Mesendoderm (in vitro differentiated cells): ENCODE data around the gene TGFBR2.

ENCODE experiments used
- DNase-seq: peaks from one replicate; pipeline ENCODE4 v3.0.0; 2013
- H2AK5ac ChIP-seq: 2 replicates; pipeline ENCODE4 v1.6.1; 2013; ENCODE audit warnings: low read length, inconsistent platforms
- H2BK120ac ChIP-seq: 2 replicates; pipeline ENCODE4 v1.6.1; 2013; ENCODE audit warnings: low read depth, mild to moderate bottlenecking, low read length, moderate library complexity, mixed read lengths
- H2BK15ac ChIP-seq: replicated peaks from 2 replicates; pipeline ENCODE4 v1.6.1; 2013; ENCODE audit warnings: low read depth, mild to moderate bottlenecking, moderate library complexity
- H2BK5ac ChIP-seq: 2 replicates; pipeline ENCODE4 v1.6.1; 2013; ENCODE audit warnings: low read length, inconsistent platforms
- H3K18ac ChIP-seq: 2 replicates; pipeline ENCODE4 v1.6.1; 2013; ENCODE audit warnings: mild to moderate bottlenecking, low read length, mixed read lengths
- H3K23ac ChIP-seq: one replicate; pipeline ENCODE4 v1.6.1; 2013; ENCODE audit warnings: low read length
- H3K27ac ChIP-seq: 2 replicates; pipeline ENCODE4 v1.5.1; 2013; ENCODE audit warnings: low read depth, mild to moderate bottlenecking, inconsistent platforms, low read length, moderate library complexity
- H3K27me3 ChIP-seq: 2 replicates; pipeline ENCODE4 v1.6.1; 2013; ENCODE audit warnings: low read length, control low read depth, mild to moderate bottlenecking, inconsistent platforms; ENCODE audit not compliant: insufficient read depth, poor library complexity
- H3K36me3 ChIP-seq: 2 replicates; pipeline ENCODE4 v1.6.1; 2013; ENCODE audit warnings: low read length, inconsistent platforms; ENCODE audit not compliant: control insufficient read depth, insufficient read depth
- H3K4ac ChIP-seq: one replicate; pipeline ENCODE4 v1.6.1; 2013; ENCODE audit warnings: low read depth, mild to moderate bottlenecking, low read length, moderate library complexity
- H3K4me1 ChIP-seq: 2 replicates; pipeline ENCODE4 v1.6.1; 2013; ENCODE audit warnings: low read depth, low read length, inconsistent platforms; ENCODE audit not compliant: control insufficient read depth
- H3K4me2 ChIP-seq: 2 replicates; pipeline ENCODE4 v1.6.1; 2013; ENCODE audit warnings: low read length
- H3K4me3 ChIP-seq: 2 replicates; pipeline ENCODE4 v1.5.1; 2013; ENCODE audit warnings: mild to moderate bottlenecking, low read length
- H3K56ac ChIP-seq: one replicate; pipeline ENCODE4 v1.6.1; 2013; ENCODE audit warnings: low read length
- H3K79me1 ChIP-seq: 2 replicates; pipeline ENCODE4 v1.6.1; 2013; ENCODE audit warnings: low read length, inconsistent platforms
- H3K79me2 ChIP-seq: 2 replicates; pipeline ENCODE4 v1.6.1; 2013; ENCODE audit warnings: mild to moderate bottlenecking, low read length; ENCODE audit not compliant: control insufficient read depth, insufficient read depth
- H3K9ac ChIP-seq: 2 replicates; pipeline ENCODE4 v1.6.1; 2013; ENCODE audit warnings: low read length, inconsistent platforms
- H4K5ac ChIP-seq: one replicate; pipeline ENCODE4 v1.6.1; 2013; ENCODE audit warnings: low read length
- H4K8ac ChIP-seq: one replicate; pipeline ENCODE4 v1.6.1; 2013; ENCODE audit warnings: low read depth, mild to moderate bottlenecking, control low read depth, low read length, moderate library complexity
- WGBS: extraction: QIAGEN DNeasy Blood & Tissue Kit; methylation state at CpG from one replicate; pipeline ENCODE4 v1.1.7; 2013; ENCODE audit warnings: low lambda C conversion rate, missing lambda C conversion rate; ENCODE audit not compliant: insufficient coverage; ENCODE audit errors: extremely low coverage; 5-methylcytosine and 5-hydroxymethylcytosine counted together

The TGFBR2 gene

DNA sequence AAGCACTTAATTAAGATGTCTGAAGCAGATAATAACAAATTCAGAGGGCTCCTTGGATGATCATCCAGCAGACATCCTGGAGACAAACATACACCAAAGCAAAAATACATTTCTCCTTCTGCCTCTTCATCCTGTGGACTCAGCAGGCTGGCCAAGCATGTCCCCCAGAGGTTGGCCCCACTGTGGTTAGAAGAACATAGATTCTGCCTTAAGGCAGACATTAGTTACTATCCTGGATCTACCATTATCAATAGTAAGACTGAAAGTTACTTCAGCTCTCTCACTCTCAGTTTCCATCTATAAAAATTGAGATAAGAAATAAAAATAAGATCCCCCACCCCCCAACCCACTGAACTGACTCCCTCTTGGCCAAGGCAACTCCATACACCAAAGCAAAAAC is 28.6 kb upstream of the TGFBR2 start:
- Histone ChIP-seq H3K18ac (no peak overlapping the region), H3K56ac (no peak overlapping the region), H4K8ac (no peak overlapping the region), H2BK120ac (no peak overlapping the region), H3K4me3 (no peak overlapping the region), H2BK5ac (no peak overlapping the region), H3K79me1 (no peaks in the 10 kb centered on the region), H3K36me3 (no peaks in the 10 kb centered on the region), H3K79me2 (no peaks in the 10 kb centered on the region), H2BK15ac (no peak overlapping the region), H3K4ac (no peak overlapping the region), H2AK5ac (no peak overlapping the region), H3K4me1 (peaks cover 8% of the 10 kb centered on the region), H3K27ac (no peak overlapping the region), H3K9ac (no peak overlapping the region), H4K5ac (no peak overlapping the region), H3K4me2 (no peak overlapping the region), H3K23ac (no peak overlapping the region), H3K27me3 (no peaks in the 10 kb centered on the region)
- DNase-seq, result no peak

DNA sequence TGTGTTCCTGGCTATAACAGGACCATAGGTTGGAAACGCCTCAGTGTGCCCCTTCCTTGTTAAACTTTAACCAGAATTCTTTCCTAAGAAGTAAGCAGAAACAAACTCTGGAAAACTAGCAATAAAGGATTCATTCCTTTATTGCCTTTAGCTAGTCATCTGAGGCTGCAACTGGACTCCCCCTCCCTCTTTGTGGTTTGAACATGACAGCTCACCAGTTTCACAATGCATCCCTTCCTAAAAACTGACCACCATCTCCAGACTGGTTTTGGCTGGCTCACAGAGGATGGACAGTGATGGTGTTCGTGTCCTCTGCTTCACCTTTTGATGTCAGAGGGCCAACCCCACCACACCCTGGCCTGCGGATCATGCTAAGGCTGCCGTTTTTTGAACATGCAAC is 27.9 kb upstream of the TGFBR2 start:
- no peak overlapping the region for H2BK15ac ChIP-seq
- H4K8ac ChIP-seq, result no peak overlapping the region
- no peak overlapping the region for H3K56ac ChIP-seq
- H3K4me3 ChIP-seq, result no peak overlapping the region
- no peak for DNase-seq
- H2AK5ac ChIP-seq, result peak overlapping the region; percentile 33
- no peak overlapping the region for H3K23ac ChIP-seq
- H3K79me2 ChIP-seq, result no peaks in the 10 kb centered on the region
- no peak overlapping the region for H3K27ac ChIP-seq
- no peaks in the 10 kb centered on the region for H3K79me1 ChIP-seq
- no peak overlapping the region for H3K18ac ChIP-seq
- no peak overlapping the region for H3K4ac ChIP-seq
- no peak overlapping the region for H4K5ac ChIP-seq
- no peak overlapping the region for H3K9ac ChIP-seq
- no peaks in the 10 kb centered on the region for H3K36me3 ChIP-seq
- H2BK5ac ChIP-seq, result no peak overlapping the region
- no CpG with 5 or more reads among the region's 4 CpGs for WGBS
- no peak overlapping the region for H2BK120ac ChIP-seq
- no peak overlapping the region for H3K4me2 ChIP-seq
- no peaks in the 10 kb centered on the region for H3K27me3 ChIP-seq
- peaks cover 8% of the 10 kb centered on the region for H3K4me1 ChIP-seq

DNA sequence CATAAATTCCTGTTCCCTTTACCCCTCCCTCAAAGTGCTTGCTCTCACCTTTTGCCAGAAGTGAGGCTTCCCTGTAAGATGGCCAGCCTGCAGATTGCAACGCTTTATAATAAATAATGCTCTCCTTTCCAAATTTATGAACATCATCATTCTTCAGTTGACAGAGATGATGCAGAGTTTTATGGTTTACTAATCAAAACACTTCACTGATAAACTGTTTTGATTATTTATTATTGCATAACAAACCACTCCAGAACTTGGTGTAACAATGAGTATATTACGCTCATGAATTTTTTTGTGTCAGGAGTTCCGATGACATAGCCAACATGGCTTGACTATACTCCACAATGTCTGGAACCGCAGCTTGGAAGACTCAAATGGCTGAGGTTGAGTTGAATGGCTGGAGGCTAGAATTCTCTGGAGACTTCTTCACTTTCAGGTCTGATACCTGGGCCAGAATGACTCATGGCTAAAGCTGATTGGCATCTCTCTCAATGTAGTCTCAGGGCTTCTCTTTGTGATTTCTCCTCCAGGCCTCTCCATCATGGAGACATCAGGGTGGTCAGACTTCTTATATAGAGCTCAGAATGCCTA is 27.3 kb upstream of the TGFBR2 start:
- Histone ChIP-seq H2BK5ac (no peak overlapping the region), H3K27me3 (no peaks in the 10 kb centered on the region), H3K9ac (no peak overlapping the region), H3K4ac (no peak overlapping the region), H3K4me1 (peaks cover 8% of the 10 kb centered on the region), H4K8ac (no peak overlapping the region), H3K4me3 (no peak overlapping the region), H3K4me2 (no peak overlapping the region), H3K27ac (no peak overlapping the region), H3K36me3 (no peaks in the 10 kb centered on the region), H3K79me2 (no peaks in the 10 kb centered on the region), H2BK15ac (no peak overlapping the region), H2AK5ac (no peak overlapping the region), H3K56ac (no peak overlapping the region), H3K79me1 (no peaks in the 10 kb centered on the region), H3K23ac (no peak overlapping the region), H2BK120ac (no peak overlapping the region), H3K18ac (no peak overlapping the region), H4K5ac (no peak overlapping the region)
- DNase-seq, result peak; percentile 26
- WGBS, result no CpG with 5 or more reads among the region's 4 CpGs

DNA sequence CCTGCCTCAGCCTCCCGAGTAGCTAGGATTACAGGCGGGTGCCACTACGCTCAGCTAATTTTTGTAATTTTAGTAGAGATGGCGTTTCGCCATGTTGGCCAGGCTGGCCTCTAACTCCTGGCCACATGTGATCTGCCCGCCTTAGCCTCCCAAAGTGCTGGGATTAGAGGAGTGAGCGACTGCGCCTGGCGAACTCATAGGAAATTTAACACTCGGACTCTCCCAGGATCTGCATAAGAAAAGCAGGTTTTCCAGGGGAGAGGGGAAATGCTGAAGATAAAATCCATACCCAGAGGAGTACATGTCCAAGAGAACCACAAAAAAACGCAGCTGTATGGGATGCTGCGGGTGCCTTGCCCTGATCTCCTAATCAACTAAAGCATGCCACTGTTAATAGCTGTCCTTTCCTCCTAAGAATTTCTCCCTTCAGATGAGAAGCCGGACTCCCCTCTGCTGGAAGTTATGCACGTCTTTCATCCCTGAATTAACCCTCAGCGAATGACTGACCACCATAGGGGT is 25.3 kb upstream of the TGFBR2 start:
- Histone ChIP-seq H4K5ac (peak overlapping the region; percentile 52), H3K4me1 (peaks cover 8% of the 10 kb centered on the region), H3K4ac (no peak overlapping the region), H3K4me3 (no peak overlapping the region), H3K18ac (no peak overlapping the region), H3K56ac (peak overlapping the region; percentile 22), H2BK120ac (no peak overlapping the region), H2BK5ac (peak overlapping the region; percentile 37), H3K27me3 (no peaks in the 10 kb centered on the region), H3K79me2 (no peaks in the 10 kb centered on the region), H3K79me1 (no peaks in the 10 kb centered on the region), H3K27ac (no peak overlapping the region), H2BK15ac (no peak overlapping the region), H3K9ac (no peak overlapping the region), H4K8ac (no peak overlapping the region), H2AK5ac (peak overlapping the region; percentile 37), H3K36me3 (no peaks in the 10 kb centered on the region), H3K23ac (no peak overlapping the region), H3K4me2 (no peak overlapping the region)
- peak; percentile 21 for DNase-seq
- no CpG with 5 or more reads among the region's 15 CpGs for WGBS

DNA sequence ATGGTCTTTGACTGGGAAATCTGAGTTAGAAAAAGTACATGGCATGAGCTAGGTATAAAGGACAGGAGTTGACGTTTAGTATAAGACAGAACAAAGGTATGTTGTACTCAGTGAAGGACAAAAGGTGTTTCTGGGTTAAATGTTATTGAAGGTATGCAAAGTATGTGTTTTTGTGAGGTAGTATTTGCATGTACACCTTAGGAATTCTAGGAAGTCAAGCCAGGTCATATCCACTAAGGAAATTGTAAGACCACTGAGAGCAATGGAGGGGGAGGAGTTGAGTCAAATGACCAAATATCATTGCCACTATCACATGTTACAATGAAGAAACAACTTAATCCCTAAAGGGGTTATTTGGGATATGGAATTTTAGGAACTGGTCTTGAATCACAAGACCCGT is 24.4 kb upstream of the TGFBR2 start:
- H3K27ac ChIP-seq, result no peak overlapping the region
- H3K9ac ChIP-seq, result no peak overlapping the region

DNA sequence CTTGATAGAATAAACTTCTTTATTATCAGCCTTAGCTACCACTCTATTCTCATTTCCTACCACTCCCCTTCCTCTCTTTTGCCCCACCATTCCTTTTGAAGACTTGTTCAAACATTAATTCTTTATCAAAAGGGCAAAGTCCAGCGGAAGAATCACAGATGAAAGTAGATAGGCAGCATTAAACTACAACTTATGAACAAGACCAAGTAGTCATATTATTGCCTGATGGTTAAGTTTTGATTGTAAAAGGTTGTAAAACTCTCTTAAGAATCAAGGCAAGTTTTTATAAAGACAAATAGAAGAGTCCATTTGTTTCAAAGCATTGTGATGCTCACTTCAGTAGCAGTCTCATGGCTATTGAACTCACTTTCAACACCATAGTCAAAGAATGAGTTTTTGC is 22.4 kb upstream of the TGFBR2 start:
- Histone ChIP-seq H2BK120ac (no peak overlapping the region), H2AK5ac (no peak overlapping the region), H2BK15ac (no peak overlapping the region), H3K4ac (no peak overlapping the region), H2BK5ac (no peak overlapping the region), H3K79me2 (no peaks in the 10 kb centered on the region), H3K23ac (no peak overlapping the region), H3K4me3 (no peak overlapping the region), H3K27ac (no peak overlapping the region), H3K79me1 (no peaks in the 10 kb centered on the region), H3K4me2 (no peak overlapping the region), H3K36me3 (no peaks in the 10 kb centered on the region), H3K18ac (no peak overlapping the region), H3K27me3 (no peaks in the 10 kb centered on the region), H3K9ac (no peak overlapping the region), H4K5ac (no peak overlapping the region), H3K4me1 (peaks cover 6% of the 10 kb centered on the region), H3K56ac (no peak overlapping the region), H4K8ac (no peak overlapping the region)
- DNase-seq, result no peak
- no CpG with 5 or more reads among the region's 1 CpG for WGBS

More for the DNA sequence above, 24.4 kb upstream of the TGFBR2 start:
- Histone ChIP-seq H3K36me3 (no peaks in the 10 kb centered on the region), H2BK15ac (no peak overlapping the region), H3K18ac (no peak overlapping the region), H3K79me2 (no peaks in the 10 kb centered on the region), H2BK5ac (no peak overlapping the region), H3K4me1 (peaks cover 8% of the 10 kb centered on the region), H2BK120ac (no peak overlapping the region), H3K4me3 (no peak overlapping the region), H2AK5ac (no peak overlapping the region), H3K4ac (no peak overlapping the region), H4K5ac (no peak overlapping the region), H3K79me1 (no peaks in the 10 kb centered on the region), H3K56ac (no peak overlapping the region), H3K4me2 (no peak overlapping the region), H3K23ac (no peak overlapping the region), H4K8ac (no peak overlapping the region), H3K27me3 (no peaks in the 10 kb centered on the region)
- no CpG with 5 or more reads among the region's 2 CpGs for whole genome bisulfite sequencing
- no peak for DNase-seq
